GM19438 (cell line): ENCODE results near the gene CLEC18C.
"Not testable (repeated sequence)": the region's sequence is repeated elsewhere in the genome, so short reads cannot be mapped to it uniquely, and the experiment has no call there.

Experiments
- ATAC-seq: cut with Tn5 transposase; IDR thresholded peaks from one replicate; pipeline ENCODE4 v1.9.1; 2021; ENCODE audit warnings: low read depth; ENCODE audit not compliant: unreplicated experiment

Gene CLEC18C

GRCh38 chr16:70173212-70173837 is at the start of gene CLEC18C:
Gene CLEC18C (plus strand): TSS chr16:70173787. CDS start chr16:70174279, 492 bp downstream.
- not testable (repeated sequence) for ATAC-seq

GRCh38 chr16:70123822-70124221 is 49.8 kb upstream of the CLEC18C start:
- ATAC-seq: not testable (repeated sequence)

GRCh38 chr16:70126226-70126625 is 47.4 kb upstream of the CLEC18C start:
- ATAC-seq: not testable (repeated sequence)

- not testable (repeated sequence) for ATAC-seq
These were observed 45.9 kb upstream of the CLEC18C start for GRCh38 chr16:70127706-70128105.

GRCh38 chr16:70128844-70129243 is 44.7 kb upstream of the CLEC18C start:
- ATAC-seq: not testable (repeated sequence)

GRCh38 chr16:70135796-70136195 is 37.8 kb upstream of the CLEC18C start:
- ATAC-seq: not testable (repeated sequence)

- not testable (repeated sequence) for ATAC-seq
These were observed 37.0 kb upstream of the CLEC18C start for GRCh38 chr16:70136595-70136994.

- not testable (repeated sequence) for ATAC-seq
These were observed 30.8 kb upstream of the CLEC18C start for GRCh38 chr16:70142739-70143138.

GRCh38 chr16:70143231-70143895 is 30.2 kb upstream of the CLEC18C start:
- ATAC-seq: not testable (repeated sequence)

- not testable (repeated sequence) for ATAC-seq
These were observed 25.7 kb upstream of the CLEC18C start for GRCh38 chr16:70147853-70148252.

GRCh38 chr16:70148453-70148852 is 25.1 kb upstream of the CLEC18C start:
- ATAC-seq: not testable (repeated sequence)

GRCh38 chr16:70149296-70149695 is 24.3 kb upstream of the CLEC18C start:
- not testable (repeated sequence) for ATAC-seq

GRCh38 chr16:70151391-70151790 is 22.2 kb upstream of the CLEC18C start:
- no peak for ATAC-seq

- ATAC-seq: no peak
These were observed 21.6 kb upstream of the CLEC18C start for GRCh38 chr16:70151941-70152509.

GRCh38 chr16:70152578-70153302 is 20.8 kb upstream of the CLEC18C start:
- ATAC-seq: no peak

GRCh38 chr16:70154736-70155135 is 18.9 kb upstream of the CLEC18C start:
- not testable (repeated sequence) for ATAC-seq

- ATAC-seq: no peak
These were observed 17.2 kb upstream of the CLEC18C start for GRCh38 chr16:70156207-70156978.

GRCh38 chr16:70157105-70157476 is 16.5 kb upstream of the CLEC18C start:
- ATAC-seq: no peak

- ATAC-seq: no peak
These were observed 15.9 kb upstream of the CLEC18C start for GRCh38 chr16:70157477-70158260.
